Medulla oblongata (tissue), 1 donor: Measurements from ENCODE around the gene CPLX1.

Source experiments
- DNase-seq: peaks from one replicate; pipeline ENCODE4 v3.0.0-alpha.2; 2015; ENCODE audit errors: extremely low spot score

The CPLX1 gene

DNA sequence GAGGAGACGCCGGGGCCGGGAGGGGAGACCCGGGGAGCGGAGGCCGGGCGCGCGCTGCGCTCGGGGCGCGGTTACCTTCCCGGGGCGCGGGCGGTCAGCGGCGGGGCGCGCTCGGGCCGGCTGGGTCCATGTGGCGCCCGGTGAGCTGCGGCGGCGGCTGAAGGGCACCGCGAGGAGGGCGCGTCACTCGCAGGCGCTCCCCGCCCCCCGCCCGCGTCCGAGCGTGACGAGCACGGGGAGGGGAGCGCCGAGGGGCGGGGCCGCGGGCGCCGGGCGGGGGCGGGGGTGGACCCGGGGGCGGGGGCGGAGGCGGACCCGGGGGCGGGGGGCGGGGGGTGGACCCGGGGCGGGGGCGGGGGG, at the start of gene CPLX1:
Gene CPLX1, minus strand, starts transcription at position 159 of the 360 bp plus-strand sequence. CDS start 1,607 bp downstream, outside the sequence.
- no peak for DNase-seq

DNA sequence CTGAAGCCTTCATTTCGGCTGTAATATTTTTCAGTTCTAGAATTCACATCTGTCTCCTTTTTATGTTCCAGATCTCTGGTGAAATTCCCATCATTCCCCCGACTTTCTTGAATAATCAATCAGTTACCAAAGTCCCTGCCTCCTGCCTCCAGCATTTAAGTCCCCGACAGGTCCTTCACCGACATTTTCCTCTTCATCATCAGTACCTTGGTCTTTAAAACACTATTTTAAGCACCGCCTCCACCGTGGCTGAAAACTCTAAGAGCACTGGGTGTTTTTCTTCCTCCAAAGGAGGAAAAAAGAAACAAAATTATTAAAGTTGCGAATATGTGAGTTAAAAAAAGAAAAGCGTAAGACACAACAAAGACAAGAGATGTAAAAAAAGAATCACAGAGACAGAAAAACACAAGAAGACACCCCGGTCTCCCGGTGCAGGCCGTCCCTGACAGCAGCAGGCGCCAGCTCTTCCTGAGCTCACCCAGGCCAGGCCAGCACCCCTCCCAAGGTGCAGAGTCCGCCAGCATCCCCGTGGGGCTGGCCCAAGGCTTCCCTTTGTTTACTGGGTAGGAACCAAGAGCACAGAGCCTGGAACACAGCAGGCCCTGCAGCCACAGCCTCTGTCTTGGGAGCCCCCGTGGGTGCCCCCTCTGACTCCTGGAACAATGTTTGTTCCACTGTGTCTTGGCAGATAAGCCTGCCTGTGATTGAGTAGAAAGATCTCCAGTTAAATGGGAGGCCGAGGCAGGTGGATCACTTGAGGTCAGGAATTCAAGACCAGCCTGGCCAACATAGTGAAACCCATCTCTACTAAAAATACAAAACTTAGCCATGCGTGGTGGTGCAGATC, 49.3 kb upstream of the CPLX1 start:
- no peak for DNase-seq

DNA sequence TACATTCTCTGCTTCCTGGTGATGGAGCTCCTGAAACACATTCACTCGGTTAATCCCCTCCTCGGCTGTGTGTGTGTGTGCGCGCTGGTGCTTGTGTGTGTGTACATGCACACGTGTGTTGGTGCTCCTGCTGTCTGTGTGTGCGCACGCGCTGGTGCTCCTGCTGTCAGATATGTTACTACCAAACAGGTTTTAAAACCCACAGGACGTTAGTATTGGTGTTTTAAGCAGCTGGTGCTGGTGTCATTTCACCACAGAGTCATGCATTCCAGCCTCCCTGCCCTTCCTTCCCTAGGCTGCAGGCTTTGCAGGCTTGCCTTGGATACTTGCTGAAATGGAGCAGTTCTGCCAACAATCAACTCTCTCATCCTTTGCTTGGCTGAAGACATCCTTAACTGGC, 48.1 kb upstream of the CPLX1 start:
- DNase-seq: peak; percentile 22

DNA sequence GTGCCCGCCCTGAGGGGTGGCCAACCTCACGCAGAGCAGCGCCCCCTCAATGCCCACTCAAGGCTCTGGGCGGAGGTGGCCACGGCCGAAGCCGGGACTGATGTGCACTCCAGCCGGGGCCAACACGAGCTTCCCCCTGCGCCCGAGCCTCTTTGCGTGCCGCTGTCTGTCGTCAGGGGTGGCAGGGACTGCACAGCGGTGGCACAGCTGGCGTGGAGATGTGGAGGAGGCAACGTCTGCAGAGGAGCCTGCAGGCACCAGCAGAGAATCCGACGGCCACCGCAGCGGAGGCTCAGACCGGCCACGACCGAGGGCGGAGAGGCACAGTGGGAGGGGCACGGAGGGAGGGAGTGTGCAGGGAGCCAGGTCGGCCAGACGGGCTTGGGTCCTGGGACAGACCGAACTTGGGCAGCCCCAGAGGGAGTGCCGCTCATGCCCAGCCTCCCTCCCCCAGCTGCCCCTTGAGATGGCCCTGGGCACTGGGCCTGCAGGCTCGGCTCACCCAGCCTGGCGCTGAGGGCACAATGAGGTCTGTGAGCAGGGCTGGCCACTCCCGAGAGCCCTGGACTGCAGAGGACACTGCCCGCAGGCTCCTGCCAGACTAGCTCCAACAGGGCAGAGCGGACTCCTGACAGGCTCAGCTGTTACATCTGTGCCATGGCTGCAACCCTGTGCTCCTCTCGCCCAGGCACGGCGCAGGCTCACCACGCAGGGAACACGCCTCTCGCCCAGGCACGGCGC, 46.5 kb upstream of the CPLX1 start:
- peak; percentile 65 for DNase-seq

DNA sequence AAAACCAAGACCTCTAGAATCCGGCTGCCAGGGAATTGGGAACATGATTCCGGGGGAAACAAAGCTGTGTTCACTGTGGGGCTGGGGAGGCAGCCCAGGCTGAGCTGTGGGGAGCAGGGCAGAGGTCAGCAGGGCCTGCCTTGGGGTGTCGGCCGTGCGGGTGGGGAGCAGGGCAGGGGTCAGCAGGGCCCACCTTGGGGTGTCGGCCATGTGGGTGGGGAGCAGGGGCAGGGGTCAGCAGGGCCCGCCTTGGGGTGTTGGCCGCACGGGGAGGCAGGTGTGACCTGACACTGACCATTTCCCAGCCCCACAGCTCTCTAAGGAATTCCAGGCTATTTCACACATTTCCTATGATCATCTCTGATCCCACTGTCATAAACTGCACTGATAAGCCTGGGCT, 45.6 kb upstream of the CPLX1 start:
- no peak for DNase-seq

DNA sequence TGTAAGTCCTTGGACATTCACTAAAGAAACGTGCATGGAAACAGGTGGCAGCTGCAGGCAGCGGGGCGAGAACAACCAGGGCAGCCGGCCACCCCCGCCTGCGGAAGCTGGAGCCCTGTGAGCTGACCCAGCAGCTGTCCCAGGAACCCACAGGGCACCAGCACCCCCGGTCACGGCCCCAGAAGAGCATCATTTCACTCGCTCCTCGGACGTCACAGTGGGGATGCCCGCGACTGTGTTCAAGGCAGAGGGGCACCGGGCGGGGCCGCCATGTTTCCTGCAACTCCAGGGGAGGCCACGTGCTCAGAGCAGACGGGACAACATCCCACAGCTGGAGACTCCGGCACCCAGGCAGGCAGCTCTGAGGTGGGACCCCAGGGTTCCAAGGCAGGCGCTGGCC, 45.0 kb upstream of the CPLX1 start:
- DNase-seq: no peak

DNA sequence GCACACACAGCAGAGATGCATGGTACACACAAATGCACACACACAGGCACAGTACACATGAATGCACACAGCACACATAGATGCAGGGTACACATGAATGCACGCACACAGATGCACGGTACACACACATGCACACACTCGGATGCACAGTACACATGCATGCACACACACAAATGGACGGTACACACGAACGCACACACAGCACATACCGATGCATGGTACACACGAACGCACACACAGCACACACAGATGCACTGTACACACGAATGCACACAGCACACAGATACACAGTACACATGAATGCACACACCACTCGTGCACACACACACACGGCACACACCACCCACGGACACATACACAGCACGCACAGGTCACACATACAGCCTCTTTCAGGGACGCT, 43.8 kb upstream of the CPLX1 start:
- no peak for DNase-seq

DNA sequence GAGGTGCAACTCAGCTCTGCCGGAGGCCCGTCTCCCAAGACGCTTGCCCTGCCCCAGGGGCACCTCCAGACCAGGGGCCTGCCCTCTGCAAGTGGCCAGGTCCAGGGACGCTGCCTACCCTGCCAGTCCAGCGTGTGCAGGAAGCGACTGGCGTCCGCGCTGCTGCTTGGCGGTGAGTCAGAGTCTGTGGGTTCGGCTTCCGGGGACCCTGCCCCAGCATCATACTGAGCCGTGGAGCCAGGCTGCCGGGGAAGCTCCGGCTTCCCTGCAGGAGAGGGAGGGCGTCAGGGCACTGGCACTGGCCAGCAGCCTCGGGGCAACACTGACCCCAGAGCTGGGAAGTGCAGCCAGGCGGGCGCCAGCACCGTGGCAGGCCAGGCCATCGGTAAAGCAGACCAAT, 42.5 kb upstream of the CPLX1 start:
- DNase-seq: no peak

DNA sequence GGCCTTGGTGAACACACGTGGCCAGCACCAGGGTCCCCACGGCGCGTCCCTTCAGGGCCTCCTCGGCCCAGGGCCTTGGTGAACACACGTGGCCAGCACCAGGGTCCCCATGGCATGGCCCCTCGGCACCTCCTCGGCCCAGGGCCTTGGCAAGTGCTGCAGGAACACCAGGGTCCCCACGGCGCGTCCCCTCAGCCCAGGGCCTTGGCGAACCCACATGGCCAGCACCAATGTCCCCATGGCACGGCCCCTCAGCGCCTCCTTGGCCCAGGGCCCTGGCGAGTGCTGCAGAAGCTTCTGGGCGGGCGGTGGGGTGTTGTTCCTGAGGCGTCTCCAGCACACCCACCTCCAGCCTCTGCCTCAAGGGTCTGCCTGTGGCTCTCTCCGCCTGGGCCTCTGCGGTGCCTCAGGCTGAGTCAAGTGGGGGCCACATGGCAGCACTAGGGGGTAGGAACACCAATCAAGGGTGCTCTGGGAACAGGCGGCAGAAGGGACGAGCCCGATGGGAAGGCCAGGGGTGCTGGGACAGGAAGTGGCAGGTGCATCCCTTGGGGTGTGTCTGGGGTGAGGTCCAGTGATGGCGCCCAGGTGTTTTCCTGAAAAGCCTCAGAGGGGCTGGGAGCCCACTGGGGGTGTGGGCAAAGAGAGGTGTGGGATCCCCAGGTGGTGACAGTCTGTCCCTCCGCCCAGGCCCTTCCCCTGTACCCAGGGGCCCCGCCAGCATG, 41.8 kb upstream of the CPLX1 start:
- no peak for DNase-seq

DNA sequence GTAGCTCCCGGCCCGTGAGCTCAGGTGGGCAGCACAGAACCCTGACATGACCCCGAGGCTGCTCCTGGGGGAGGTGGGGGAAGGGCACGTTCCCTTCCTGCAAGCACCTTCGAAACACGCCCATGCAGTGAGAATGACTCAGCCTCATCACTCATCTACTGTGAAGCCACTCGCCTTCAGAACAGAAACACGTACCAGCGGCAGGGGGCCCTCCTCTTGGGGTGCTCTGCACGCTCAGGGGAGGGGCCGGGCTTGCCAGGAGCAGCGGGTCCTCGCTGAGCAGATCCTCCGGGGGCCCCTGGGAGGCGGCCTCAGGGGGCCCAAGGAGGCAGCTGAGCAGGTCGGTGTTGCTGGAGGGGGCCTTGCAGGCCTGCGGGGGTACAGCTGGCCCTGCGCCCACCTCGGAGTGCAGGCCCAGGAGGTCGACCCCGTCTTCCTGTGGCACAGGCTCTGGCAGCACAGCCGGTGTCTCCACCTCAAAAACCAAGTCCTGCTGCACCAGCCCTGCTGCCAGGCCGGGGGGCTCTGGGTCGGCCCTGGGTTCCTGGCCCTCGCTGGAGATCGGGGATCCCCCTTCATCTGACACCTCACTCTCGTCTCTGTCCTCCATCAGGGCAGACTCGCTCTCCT, 40.9 kb upstream of the CPLX1 start:
- no peak for DNase-seq

DNA sequence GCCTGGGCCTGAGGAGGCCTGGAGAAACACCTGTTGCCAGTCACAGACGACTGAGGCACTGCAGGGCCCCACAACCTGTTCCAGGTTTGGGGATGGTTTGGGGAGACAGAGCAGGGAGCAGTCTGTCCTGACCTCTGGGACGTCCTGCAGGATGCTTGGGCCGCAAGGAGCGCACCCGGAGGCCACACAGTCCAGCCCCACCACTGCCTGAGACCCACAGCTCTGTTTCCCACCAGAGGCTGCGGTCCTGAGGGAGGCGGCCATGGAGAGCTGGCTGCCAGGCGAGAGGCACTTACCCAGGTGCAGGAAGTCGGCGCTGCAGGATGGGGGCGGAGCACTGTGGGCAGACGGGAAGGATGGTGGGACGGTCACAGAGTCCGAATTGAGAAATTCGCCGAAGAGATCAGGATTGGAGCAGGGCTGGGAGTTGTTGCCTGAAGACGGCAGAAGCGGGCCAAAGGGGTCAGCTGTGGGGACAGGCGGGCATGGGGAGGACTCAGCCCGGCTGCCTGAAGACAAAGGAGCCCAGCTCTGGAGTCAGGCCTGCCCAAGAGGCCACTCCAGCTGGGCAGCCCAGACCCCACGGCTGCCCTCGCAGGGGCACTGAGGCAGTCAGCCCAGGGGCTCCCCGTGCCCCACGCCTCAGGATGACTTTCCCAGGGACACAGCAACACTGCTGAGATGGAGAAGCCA, 40.3 kb upstream of the CPLX1 start:
- DNase-seq: no peak

DNA sequence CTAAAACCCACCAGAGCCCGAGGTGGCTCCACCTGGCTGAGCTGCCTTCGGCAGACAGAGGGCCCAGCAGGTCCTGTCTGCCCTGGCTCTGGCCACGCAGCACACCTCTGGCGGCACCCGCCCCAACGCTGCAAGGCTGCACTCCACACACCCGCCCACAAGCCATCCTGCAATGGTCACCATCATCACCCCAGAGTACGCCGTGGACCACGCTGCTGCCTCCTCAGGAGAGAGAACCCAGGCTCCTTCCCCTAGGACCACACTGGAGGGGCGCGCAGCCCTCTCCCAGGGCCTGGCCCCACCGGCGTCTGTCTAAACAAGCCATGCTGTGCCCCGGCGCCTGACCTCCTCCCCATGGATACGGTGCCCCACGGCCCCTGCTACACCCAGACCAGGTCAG, 39.6 kb upstream of the CPLX1 start:
- DNase-seq: no peak

DNA sequence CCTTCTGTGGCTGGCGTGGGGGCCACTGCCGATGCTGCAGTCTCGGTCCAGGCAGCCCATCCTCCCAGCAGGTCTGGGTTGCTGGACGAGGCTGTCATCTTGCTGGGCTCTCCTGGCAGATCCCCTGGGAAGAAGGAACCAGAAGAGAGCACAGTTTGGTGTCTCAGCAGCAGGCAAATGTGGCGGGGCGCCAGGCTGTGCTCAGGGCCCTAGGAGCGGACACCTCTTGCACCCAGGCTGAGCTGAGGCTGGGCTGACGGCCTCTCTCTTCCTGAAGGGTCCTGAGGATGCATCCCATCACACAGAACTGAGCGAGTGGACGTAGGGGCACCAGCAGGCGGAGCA, 39.2 kb upstream of the CPLX1 start:
- no peak for DNase-seq

DNA sequence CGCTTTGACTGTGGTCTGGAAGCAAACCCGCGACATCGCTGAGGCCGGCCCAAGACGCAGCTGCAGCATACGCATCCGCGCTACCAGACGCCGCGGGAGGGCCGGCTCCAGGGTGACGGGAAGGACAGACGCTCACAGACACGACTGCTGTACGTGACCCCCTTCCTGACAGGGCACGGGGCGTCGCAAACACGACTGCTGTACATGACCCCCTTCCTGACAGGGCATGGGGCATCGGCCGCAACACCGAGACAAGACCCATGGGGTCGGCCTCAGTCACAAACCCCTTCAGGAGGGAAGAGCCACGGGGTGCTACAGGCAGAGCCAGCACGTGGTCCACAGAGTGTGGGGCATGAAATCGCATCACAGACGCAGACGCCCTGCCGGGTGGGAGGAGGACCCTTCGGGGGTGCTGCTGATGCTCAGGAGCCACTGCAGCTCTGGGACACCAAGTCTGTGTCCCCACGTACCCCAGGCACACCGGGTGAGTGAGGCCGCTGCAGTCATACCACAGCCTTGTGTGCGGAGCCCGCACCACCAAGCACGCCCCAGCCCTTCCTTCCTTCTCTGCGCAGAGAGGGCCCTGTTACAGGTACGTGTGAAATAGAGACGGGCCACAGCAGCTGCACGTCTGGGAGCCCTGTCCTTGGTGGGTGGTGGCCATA, 38.7 kb upstream of the CPLX1 start:
- no peak for DNase-seq

DNA sequence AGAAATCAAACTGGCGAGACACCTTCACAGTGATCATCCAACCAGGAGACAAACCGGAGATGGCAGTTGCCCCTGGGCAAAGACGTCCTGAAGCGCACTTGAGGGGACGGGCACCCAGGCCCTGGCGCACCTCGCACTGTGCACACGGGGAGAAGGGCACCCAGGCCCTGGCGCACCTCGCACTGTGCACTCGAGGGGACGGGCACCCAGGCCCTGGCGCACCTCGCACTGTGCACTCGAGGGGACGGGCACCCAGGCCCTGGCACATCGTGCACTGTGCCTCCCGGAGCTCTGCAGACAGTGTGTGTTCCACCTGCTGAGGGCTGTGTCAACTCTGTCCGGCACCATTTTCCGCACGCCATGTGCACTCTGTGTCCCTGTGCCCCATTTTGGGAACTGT, 34.6 kb upstream of the CPLX1 start:
- no peak for DNase-seq

DNA sequence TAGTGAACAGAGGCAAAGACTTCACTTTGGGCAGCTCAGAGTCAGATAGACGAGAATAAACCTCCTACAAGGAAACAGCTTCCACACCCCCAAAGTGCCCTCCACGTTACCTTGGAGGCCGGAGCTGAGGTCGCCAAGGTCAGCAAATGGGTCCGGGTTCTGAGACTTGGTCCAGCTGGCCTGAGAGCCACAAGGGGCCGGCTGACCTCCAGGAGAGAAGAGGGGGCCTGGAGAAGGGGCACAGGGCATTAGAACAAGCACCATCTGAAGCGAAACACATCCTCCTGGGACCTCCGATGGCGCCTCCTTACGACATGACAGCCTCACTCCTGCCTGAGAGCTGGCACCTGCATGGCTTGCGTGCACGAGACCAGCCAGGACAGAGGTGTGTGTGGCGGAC, 33.6 kb upstream of the CPLX1 start:
- DNase-seq: no peak

DNA sequence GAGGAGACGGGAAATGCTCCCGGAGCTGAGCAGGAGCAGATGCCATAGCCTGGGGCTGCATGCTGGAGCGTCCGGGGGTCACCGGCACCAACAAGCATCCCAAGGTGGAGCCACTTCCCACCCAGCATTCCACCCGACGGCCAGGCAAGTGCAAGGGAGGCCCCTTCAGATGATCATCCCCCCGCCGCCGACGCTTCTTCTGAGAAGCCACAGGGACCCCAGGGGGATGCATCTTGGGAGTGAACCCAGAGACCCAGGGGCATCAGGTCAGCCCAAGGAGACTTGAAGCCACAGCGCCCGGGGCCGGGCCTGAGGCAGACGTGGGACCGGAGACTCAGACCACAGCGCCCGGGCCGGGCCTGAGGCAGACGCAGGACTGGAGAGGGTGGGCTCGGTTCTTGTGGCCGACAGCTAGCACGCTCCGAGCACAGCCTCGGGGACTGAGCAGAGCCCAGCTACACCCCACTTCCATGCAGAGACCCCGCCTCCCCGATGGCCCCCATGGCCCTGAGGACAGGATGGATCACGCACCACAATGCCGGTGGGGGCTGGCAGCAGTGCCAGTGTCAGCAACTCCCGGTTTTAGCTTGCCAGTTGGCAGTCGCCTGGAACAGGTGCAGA, 33.0 kb upstream of the CPLX1 start:
- DNase-seq: no peak

DNA sequence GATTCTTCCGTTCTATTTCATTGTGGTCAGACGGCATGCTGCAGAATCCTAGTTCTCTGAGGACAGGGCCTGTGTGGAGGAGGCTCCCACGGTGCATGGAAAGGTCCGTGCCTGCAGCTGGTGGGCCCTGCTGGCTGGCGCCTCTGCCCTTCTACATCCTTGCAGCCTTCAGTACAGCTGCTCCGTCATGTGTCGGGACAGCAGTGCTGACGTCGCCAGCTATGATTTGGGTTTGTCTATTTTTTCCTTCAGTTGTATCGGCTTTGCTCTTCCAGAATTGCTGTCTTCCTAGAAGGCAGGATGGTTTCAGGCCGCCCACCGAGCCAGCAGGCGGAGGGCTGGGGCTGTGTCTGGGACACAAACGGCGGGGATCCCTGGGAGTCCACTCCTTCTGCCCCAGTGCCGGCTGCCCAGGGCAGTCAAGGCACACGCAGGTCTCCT, 32.1 kb upstream of the CPLX1 start:
- no peak for DNase-seq

DNA sequence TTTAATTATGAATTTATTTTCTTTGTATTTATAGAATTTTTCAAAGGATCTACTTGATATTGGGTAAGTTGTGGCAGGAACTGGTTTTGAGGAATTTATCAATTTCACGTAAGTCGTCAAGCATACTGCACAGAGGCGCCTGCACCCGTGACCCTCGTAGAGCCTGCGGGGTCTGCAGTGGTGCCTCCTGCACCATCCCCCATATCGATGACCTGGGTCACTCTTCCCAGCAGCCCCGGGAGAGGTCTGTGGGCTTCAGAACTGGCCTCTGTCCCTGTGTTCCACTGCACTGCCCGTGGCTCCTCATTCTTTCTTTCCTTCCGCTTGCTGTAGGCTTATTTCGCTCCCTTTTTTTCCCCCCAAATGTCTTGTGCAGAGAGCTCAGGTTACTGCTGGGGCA, 31.5 kb upstream of the CPLX1 start:
- DNase-seq: no peak

DNA sequence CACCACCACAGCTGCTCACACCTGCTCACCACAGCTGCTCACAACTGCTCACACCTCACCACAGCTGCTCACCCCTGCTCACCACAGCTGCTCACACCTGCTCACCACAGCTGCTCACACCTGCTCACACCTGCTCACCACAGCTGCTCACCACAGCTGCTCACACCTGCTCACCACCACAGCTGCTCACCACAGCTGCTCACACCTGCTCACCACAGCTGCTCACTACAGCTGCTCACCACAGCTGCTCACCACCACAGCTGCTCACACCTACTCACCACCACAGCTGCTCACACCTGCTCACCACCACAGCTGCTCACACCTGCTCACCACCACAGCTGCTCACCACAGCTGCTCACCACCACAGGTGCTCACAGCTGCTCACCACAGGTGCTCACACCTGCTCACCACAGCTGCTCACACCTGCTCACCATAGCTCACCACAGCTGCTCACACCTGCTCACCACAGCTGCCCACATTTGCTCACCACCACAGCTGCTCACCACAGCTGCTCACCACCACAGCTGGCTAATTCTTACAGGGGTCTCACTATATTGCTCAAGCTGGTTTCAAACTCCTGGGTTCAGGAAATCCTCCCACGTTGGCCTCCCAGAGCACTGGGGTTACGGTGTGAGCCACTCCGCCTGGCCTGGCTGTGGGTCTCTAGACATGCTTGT, 30.4 kb upstream of the CPLX1 start:
- no peak for DNase-seq
